GM23338 (cell line): ENCODE data around the gene CDH23. TPM values are rescaled to one million over a fixed set of nuclear protein-coding genes. Genes with fewer than 3 reads are reported as not detected.

Source experiments
- ATAC-seq: fragments of 200-7000 bp; cut with Tn5 transposase; 3 replicates; pipeline ENCODE4 v1.9.1; 2020
- DNase-seq: peaks from one replicate; pipeline ENCODE4 v3.0.0-alpha.2; 2015; ENCODE audit warnings: low spot score
- H2AFZ ChIP-seq: fragments of 200-600 bp; sonication (generic); 2 replicates; pipeline ENCODE4 v1.8.0; 2016; ENCODE audit warnings: antibody characterized with exemption, mild to moderate bottlenecking, moderate library complexity
- H3F3A ChIP-seq: fragments of 200-600 bp; sonication (generic); replicated peaks from 2 replicates; pipeline ENCODE4 v1.8.0; 2017; ENCODE audit warnings: antibody characterized with exemption, mixed run types, low read depth
- H3K27ac ChIP-seq: fragments of 200-600 bp; sonication (generic); 2 replicates; pipeline ENCODE4 v1.6.1; 2016; ENCODE audit warnings: low read depth
- H3K27me3 ChIP-seq: fragments of 200-600 bp; sonication (generic); 2 replicates; pipeline ENCODE4 v1.8.0; 2016; ENCODE audit warnings: mild to moderate bottlenecking, mixed run types, moderate library complexity; ENCODE audit not compliant: insufficient read depth
- H3K36me3 ChIP-seq: fragments of 200-600 bp; sonication (generic); 2 replicates; pipeline ENCODE4 v1.8.0; 2016; ENCODE audit warnings: mild to moderate bottlenecking; ENCODE audit not compliant: insufficient read depth
- H3K4me1 ChIP-seq: fragments of 200-600 bp; sonication (generic); 2 replicates; pipeline ENCODE4 v1.8.0; 2016; ENCODE audit warnings: mild to moderate bottlenecking, moderate library complexity; ENCODE audit not compliant: insufficient read depth
- H3K4me2 ChIP-seq: fragments of 200-600 bp; sonication (generic); 2 replicates; pipeline ENCODE4 v1.7.1; 2017; ENCODE audit warnings: mixed run types
- H3K4me3 ChIP-seq: fragments of 200-600 bp; sonication (generic); 2 replicates; pipeline ENCODE4 v1.6.1; 2016; ENCODE audit warnings: mixed run types
- H3K79me2 ChIP-seq: fragments of 200-600 bp; sonication (generic); replicated peaks from 2 replicates; pipeline ENCODE4 v1.8.0; 2017; ENCODE audit warnings: mild to moderate bottlenecking; ENCODE audit not compliant: insufficient read depth
- H3K9me2 ChIP-seq: fragments of 200-600 bp; sonication (generic); 2 replicates; pipeline ENCODE4 v1.8.0; 2017; ENCODE audit not compliant: insufficient read depth
- H4K20me1 ChIP-seq: fragments of 200-600 bp; sonication (generic); replicated peaks from 2 replicates; pipeline ENCODE4 v1.8.0; 2017; ENCODE audit warnings: mild to moderate bottlenecking; ENCODE audit not compliant: insufficient read depth
- H3K27ac Mint-ChIP-seq: 2 replicates; pipeline ENCODE4 v1.8.0; 2020; ENCODE audit warnings: inconsistent platforms, mild to moderate bottlenecking, moderate library complexity, mixed read lengths
- H3K27me3 Mint-ChIP-seq: 3 replicates; pipeline ENCODE4 v1.8.0; 2022; ENCODE audit warnings: low read depth, mild to moderate bottlenecking, moderate library complexity, mixed read lengths, inconsistent platforms; ENCODE audit not compliant: insufficient read depth, poor library complexity
- H3K36me3 Mint-ChIP-seq: 3 replicates; pipeline ENCODE4 v1.8.0; 2021; ENCODE audit warnings: low read depth, mild to moderate bottlenecking, inconsistent platforms, moderate library complexity, mixed read lengths
- H3K4me1 Mint-ChIP-seq: 3 replicates; pipeline ENCODE4 v1.8.0; 2020; ENCODE audit warnings: mild to moderate bottlenecking, inconsistent platforms, mixed read lengths
- H3K4me3 Mint-ChIP-seq: 3 replicates; pipeline ENCODE4 v1.8.0; 2021; ENCODE audit warnings: moderate library complexity, mild to moderate bottlenecking, inconsistent platforms, mixed read lengths
- H3K9me3 Mint-ChIP-seq: 3 replicates; pipeline ENCODE4 v1.8.0; 2020; ENCODE audit warnings: moderate library complexity, mild to moderate bottlenecking, inconsistent platforms, mixed read lengths
- CREB1 ChIP-seq: fragments of 250-450 bp; sonication (Bioruptor Pico); IDR thresholded peaks from 2 replicates; pipeline ENCODE4 v1.5.0; 2020; ENCODE audit warnings: low read depth, mild to moderate bottlenecking, moderate library complexity
- CTCF ChIP-seq, 2 experiments: fragments of 200-600 bp in 1 of 2; sonication (generic) in 1 of 2; conservative IDR thresholded peaks; 2 replicates each; pipeline versions ENCODE4 v1.5.1 to v1.6.1; 2016 to 2017; ENCODE audit warnings: antibody characterized with exemption in 2 of 2, low read depth in 2 of 2, mild to moderate bottlenecking in 2 of 2, moderate library complexity in 1 of 2
- EZH2 ChIP-seq: fragments of 200-600 bp; sonication (generic); IDR thresholded peaks from one replicate; pipeline ENCODE4 v1.8.0; 2017; ENCODE audit warnings: antibody characterized with exemption, mild to moderate bottlenecking, low read depth; ENCODE audit not compliant: unreplicated experiment
- NANOG ChIP-seq: IDR thresholded peaks from 2 replicates; pipeline ENCODE4 v1.6.1; 2016; ENCODE audit warnings: antibody characterized with exemption, borderline replicate concordance
- POLR2AphosphoS5 ChIP-seq: IDR thresholded peaks from 2 replicates; pipeline ENCODE4 v1.6.1; 2016; ENCODE audit warnings: antibody characterized with exemption, low read depth
- STAT1 ChIP-seq: IDR thresholded peaks from one replicate; pipeline ENCODE4 v1.6.1; 2016; ENCODE audit warnings: antibody characterized with exemption; ENCODE audit not compliant: unreplicated experiment
- ZNF114 ChIP-seq: fragments of 250-450 bp; sonication (Bioruptor Pico); IDR thresholded peaks from 2 replicates; pipeline ENCODE4 v1.5.0; 2020; ENCODE audit warnings: mild to moderate bottlenecking, moderate library complexity
- polyA plus RNA-seq: library from polyadenylated mRNA; unstranded; fragments of >200 nt; fragmentation: Nextera tagmentation; extraction: Ambion mirVana; gene quantifications from 2 replicates; pipeline ENCODE4 v1.2.1, GENCODE V29; 2016
- total RNA-seq: library from RNA; depleted of rRNA; stranded (reverse); fragments of >200 nt; shearing (Covaris generic); gene quantifications from 2 replicates; pipeline ENCODE4 v1.2.3, GENCODE V29; 2014

The CDH23 gene
- total and polyA plus RNA-seq, 2 experiments from 2014 or later = 0.95 to 4.3 TPM

DNA sequence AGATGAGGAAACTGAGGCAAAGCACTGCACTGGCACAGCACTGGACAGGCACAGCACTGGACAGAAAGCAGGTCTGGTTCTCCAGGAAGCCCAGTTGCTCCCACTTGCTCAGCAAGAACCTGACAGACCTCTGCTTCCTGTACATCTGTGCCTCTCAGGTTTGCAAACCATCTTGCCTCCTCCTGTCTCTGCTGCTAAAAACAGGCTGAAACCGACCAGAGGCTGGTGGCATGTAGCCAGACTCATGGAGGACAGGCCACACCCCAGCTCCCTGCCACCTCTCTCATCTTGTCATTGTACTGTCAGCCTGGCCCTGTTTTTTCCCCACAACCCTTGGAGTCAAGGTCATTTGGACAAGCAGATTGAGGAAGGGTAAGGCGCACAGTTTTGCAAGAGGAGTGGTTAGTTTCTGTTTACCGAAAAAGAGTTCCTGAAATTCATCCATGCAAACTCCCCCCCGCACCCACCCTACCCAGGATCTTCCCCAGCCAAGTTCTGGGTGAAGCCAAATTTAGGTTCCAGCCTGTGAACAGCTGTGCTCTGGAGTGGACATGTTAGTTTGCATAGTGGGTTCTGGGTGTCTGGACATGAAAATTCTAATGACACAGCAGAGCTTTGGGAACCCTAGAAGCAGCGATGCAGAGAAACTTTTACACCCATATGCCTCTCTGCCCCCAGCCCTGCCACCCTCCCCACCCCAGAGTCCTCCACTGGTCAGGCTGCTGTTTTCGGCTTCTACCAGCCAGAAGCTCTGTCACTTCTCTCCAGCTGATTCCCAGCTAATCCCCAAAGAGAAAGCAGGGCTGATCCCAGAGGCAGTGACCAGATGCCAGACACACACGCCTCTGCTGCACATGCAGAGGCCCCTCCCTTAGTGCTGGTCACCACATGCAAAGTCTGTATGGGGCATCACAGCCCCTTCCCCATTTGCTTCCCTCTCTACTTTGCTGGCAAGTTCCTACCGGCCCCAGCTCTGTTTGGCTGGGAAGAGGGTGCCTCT, 331.3 kb downstream of the CDH23 start:
- Mint-ChIP-seq H3K4me1 (peaks cover 6% of the 10 kb centered on the region; the same call in 2 of the 3 replicates), H3K9me3 (no peaks in the 10 kb centered on the region), H3K4me3 (no peak overlapping the region), H3K36me3 (no peaks in the 10 kb centered on the region), H3K27me3 (peaks cover 19% of the 10 kb centered on the region), H3K27ac (no peak overlapping the region)
- Histone ChIP-seq H2AFZ (no peak overlapping the region), H4K20me1 (no peaks in the 10 kb centered on the region), H3K27me3 (no peaks in the 10 kb centered on the region), H3K79me2 (no peaks in the 10 kb centered on the region), H3F3A (no peaks in the 10 kb centered on the region), H3K36me3 (no peaks in the 10 kb centered on the region), H3K4me2 (no peak overlapping the region), H3K27ac (no peak overlapping the region), H3K9me2 (no peaks in the 10 kb centered on the region), H3K4me1 (no peaks in the 10 kb centered on the region), H3K4me3 (no peak overlapping the region)
- DNase-seq (no peak), ATAC-seq (no peak)
- no peak for TF ChIP-seq ZNF114 (CRISPR knock-in tag)
- TF ChIP-seq NANOG = no peak

- Histone ChIP-seq H3K4me3 (no peak overlapping the region), H3F3A (no peaks in the 10 kb centered on the region), H3K4me2 (no peak overlapping the region), H3K9me2 (no peaks in the 10 kb centered on the region), H3K4me1 (no peaks in the 10 kb centered on the region), H2AFZ (no peak overlapping the region), H4K20me1 (no peaks in the 10 kb centered on the region), H3K36me3 (no peaks in the 10 kb centered on the region), H3K79me2 (no peaks in the 10 kb centered on the region), H3K27me3 (no peaks in the 10 kb centered on the region), H3K27ac (no peak overlapping the region)
- TF ChIP-seq POLR2AphosphoS5 = no peak
- TF ChIP-seq STAT1 = no peak
- TF ChIP-seq CTCF (conservative IDR thresholded peaks at IDR 0.05; ENCODE audit: low read depth in 2 of 2) = no peak
- TF ChIP-seq CREB1 (CRISPR knock-in tag) = no peak
- no peak for TF ChIP-seq EZH2
- H3K27ac Mint-ChIP-seq = no peak overlapping the region
- no peaks in the 10 kb centered on the region for H3K36me3 Mint-ChIP-seq
- no peak overlapping the region for H3K4me3 Mint-ChIP-seq
- H3K4me1 Mint-ChIP-seq = peaks cover 6% of the 10 kb centered on the region; the same call in 2 of the 3 replicates
- ATAC-seq (no peak), DNase-seq (no peak)
- peaks cover 14% of the 10 kb centered on the region for H3K27me3 Mint-ChIP-seq
- no peaks in the 10 kb centered on the region for H3K9me3 Mint-ChIP-seq
Measured at GRCh38 chr10:71729161-71729636, 332.5 kb downstream of the CDH23 start.

DNA sequence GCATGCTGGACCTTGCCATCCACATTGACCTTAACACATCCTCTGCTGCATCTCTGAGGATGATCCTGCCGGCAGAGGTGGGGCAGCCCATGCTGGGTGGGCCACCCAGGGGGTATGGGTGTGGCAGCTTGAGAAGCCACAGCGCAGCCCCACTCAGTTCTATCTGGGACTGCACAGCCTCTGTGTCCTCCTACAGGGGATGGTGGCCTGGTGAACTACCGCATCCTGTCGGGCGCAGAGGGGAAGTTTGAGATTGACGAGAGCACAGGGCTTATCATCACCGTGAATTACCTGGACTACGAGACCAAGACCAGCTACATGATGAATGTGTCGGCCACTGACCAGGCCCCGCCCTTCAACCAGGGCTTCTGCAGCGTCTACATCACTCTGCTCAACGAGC, 335.1 kb downstream of the CDH23 start:
- Mint-ChIP-seq H3K4me3 (no peak overlapping the region), H3K27me3 (peaks cover 11% of the 10 kb centered on the region), H3K36me3 (no peaks in the 10 kb centered on the region), H3K27ac (no peak overlapping the region), H3K4me1 (peaks cover 7% of the 10 kb centered on the region; the same call in 2 of the 3 replicates), H3K9me3 (no peaks in the 10 kb centered on the region)
- Histone ChIP-seq H3K4me2 (no peak overlapping the region), H4K20me1 (no peaks in the 10 kb centered on the region), H3K36me3 (no peaks in the 10 kb centered on the region), H3F3A (no peaks in the 10 kb centered on the region), H2AFZ (no peak overlapping the region), H3K27ac (no peak overlapping the region), H3K79me2 (no peaks in the 10 kb centered on the region), H3K27me3 (no peaks in the 10 kb centered on the region), H3K4me3 (no peak overlapping the region), H3K9me2 (no peaks in the 10 kb centered on the region), H3K4me1 (no peaks in the 10 kb centered on the region)
- no peak for ATAC-seq
- no peak for DNase-seq
- TF ChIP-seq POLR2AphosphoS5 (no peak), NANOG (no peak)
